Measurements from ENCODE around the gene BRWD1.

- TF ChIP-seq, protein P1, sequence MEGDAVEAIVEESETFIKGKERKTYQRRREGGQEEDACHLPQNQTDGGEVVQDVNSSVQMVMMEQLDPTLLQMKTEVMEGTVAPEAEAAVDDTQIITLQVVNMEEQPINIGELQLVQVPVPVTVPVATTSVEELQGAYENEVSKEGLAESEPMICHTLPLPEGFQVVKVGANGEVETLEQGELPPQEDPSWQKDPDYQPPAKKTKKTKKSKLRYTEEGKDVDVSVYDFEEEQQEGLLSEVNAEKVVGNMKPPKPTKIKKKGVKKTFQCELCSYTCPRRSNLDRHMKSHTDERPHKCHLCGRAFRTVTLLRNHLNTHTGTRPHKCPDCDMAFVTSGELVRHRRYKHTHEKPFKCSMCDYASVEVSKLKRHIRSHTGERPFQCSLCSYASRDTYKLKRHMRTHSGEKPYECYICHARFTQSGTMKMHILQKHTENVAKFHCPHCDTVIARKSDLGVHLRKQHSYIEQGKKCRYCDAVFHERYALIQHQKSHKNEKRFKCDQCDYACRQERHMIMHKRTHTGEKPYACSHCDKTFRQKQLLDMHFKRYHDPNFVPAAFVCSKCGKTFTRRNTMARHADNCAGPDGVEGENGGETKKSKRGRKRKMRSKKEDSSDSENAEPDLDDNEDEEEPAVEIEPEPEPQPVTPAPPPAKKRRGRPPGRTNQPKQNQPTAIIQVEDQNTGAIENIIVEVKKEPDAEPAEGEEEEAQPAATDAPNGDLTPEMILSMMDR (IDR thresholded peaks at IDR 0.05) = no peak
- TF ChIP-seq POLR2A (IDR thresholded peaks at IDR 0.05) = no peak
Measured at GRCh38 chr21:39193380-39193779, 120.1 kb downstream of the BRWD1 start.
